HepG2 (cell line): ENCODE data around the gene STX4. TPM values are rescaled to one million over a fixed set of nuclear protein-coding genes. Genes with fewer than 3 reads are reported as not detected.
A peak's percentile ranks its signal among the peaks of the same experiment; 100 is the strongest.

ENCODE experiments used
- KAT8 ChIP-seq: IDR thresholded peaks from 2 replicates; pipeline ENCODE4 v1.6.1; 2016; ENCODE audit warnings: missing genetic modification reagents, missing compliant biosample characterization
- KLF13 ChIP-seq: sonication (generic); formaldehyde crosslinking; IDR thresholded peaks from 2 replicates; pipeline ENCODE4 v1.4.0; 2020; ENCODE audit warnings: mild to moderate bottlenecking, missing genetic modification reagents
- NCOR1 ChIP-seq: fragments of 200-600 bp; sonication (generic); IDR thresholded peaks from 2 replicates; pipeline ENCODE4 v1.7.0; 2017; ENCODE audit warnings: antibody characterized with exemption, low read length, borderline replicate concordance
- NONO ChIP-seq, 2 experiments: fragments of 450-650 bp in 1 of 2; sonication (generic) in 1 of 2; formaldehyde crosslinking in 1 of 2; IDR thresholded peaks in 1 of 2; conservative IDR thresholded peaks in 1 of 2; 2 replicates each; pipeline versions ENCODE4 v1.6.1 to v1.8.0; 2017 to 2022; ENCODE audit warnings: mild to moderate bottlenecking in 1 of 2, missing genetic modification reagents in 1 of 2, moderate library complexity in 1 of 2
- SRF ChIP-seq: IDR thresholded peaks from 2 replicates; pipeline ENCODE4 v1.6.1; 2011; ENCODE audit warnings: mild to moderate bottlenecking, low read depth, low read length, moderate library complexity
- ZMYM4 ChIP-seq: sonication (generic); formaldehyde crosslinking; IDR thresholded peaks from 2 replicates; pipeline ENCODE4 v1.8.1; 2023; ENCODE audit warnings: mild to moderate bottlenecking, missing genetic modification reagents
- ZNF20 ChIP-seq: sonication (generic); formaldehyde crosslinking; IDR thresholded peaks from 2 replicates; pipeline ENCODE4 v1.4.0; 2020; ENCODE audit warnings: mild to moderate bottlenecking, moderate library complexity, missing genetic modification reagents
- ZNF24 ChIP-seq: fragments of 450-650 bp; IDR thresholded peaks from 2 replicates; pipeline ENCODE4 v1.6.1; 2017; ENCODE audit warnings: antibody characterized with exemption, mild to moderate bottlenecking
- ZNF382 ChIP-seq: sonication (generic); formaldehyde crosslinking; IDR thresholded peaks from 2 replicates; pipeline ENCODE4 v1.5.0; 2020; ENCODE audit warnings: missing genetic modification reagents, mild to moderate bottlenecking, borderline replicate concordance
- ZNF530 ChIP-seq: sonication (generic); formaldehyde crosslinking; IDR thresholded peaks from 2 replicates; pipeline ENCODE4 v1.5.0; 2020; ENCODE audit warnings: low read depth, mild to moderate bottlenecking, missing genetic modification reagents
- polyA plus RNA-seq, 8 experiments: library from polyadenylated mRNA; depleted of rRNA in 3 of 8; stranded (reverse) in 7 of 8; unstranded in 1 of 8; fragments of >200 nt; fragmentation: Illumina TruSeq in 4 of 8; extraction: Trizol in 4 of 8; gene quantifications; 2 replicates each; pipeline versions ENCODE4 v1.2.1 to v1.2.3, GENCODE V29; 2011 to 2016; ENCODE audit warnings: low read depth in 4 of 8, missing spikeins in 1 of 8, mixed read lengths in 1 of 8; ENCODE audit not compliant: insufficient read depth in 1 of 8
- total RNA-seq, 5 experiments: library from RNA; depleted of rRNA; stranded (reverse); fragments of >200 nt; fragmentation: Illumina TruSeq; extraction: Trizol; gene quantifications; 2 replicates each; pipeline ENCODE4 v1.2.3, GENCODE V29; 2016; ENCODE audit warnings: low read depth in 1 of 5
- TF ChIP-seq, protein P1 (sequence below): sonication (generic); formaldehyde crosslinking; IDR thresholded peaks from 2 replicates; pipeline ENCODE4 v1.4.0; 2020; ENCODE audit warnings: missing genetic modification reagents
- TF ChIP-seq, protein P2 (sequence below): sonication (generic); formaldehyde crosslinking; IDR thresholded peaks from 2 replicates; pipeline ENCODE4 v1.4.0; 2020; ENCODE audit warnings: missing genetic modification reagents, mild to moderate bottlenecking, borderline replicate concordance
- TF ChIP-seq, protein P3 (sequence below): sonication (generic); formaldehyde crosslinking; IDR thresholded peaks from 2 replicates; pipeline ENCODE4 v1.5.0; 2020; ENCODE audit warnings: missing genetic modification reagents, mild to moderate bottlenecking, borderline replicate concordance
- TF ChIP-seq, protein P4 (sequence below): sonication (generic); formaldehyde crosslinking; IDR thresholded peaks from 2 replicates; pipeline ENCODE4 v1.5.0; 2020; ENCODE audit warnings: mild to moderate bottlenecking, missing genetic modification reagents, borderline replicate concordance
- TF ChIP-seq, protein P5 (sequence below): sonication (generic); formaldehyde crosslinking; IDR thresholded peaks from 2 replicates; pipeline ENCODE4 v1.4.0; 2020; ENCODE audit warnings: missing genetic modification reagents
- TF ChIP-seq, protein P6 (sequence below): sonication (generic); formaldehyde crosslinking; IDR thresholded peaks from 2 replicates; pipeline ENCODE4 v1.8.0; 2022; ENCODE audit warnings: mild to moderate bottlenecking, missing genetic modification reagents, moderate library complexity

Gene STX4
- total and polyA plus RNA-seq, 2 of the 13 experiments (the other 11 are each of a cell fraction or from before 2014, with no cell fraction given), result 29.2 to 34.6 TPM

DNA sequence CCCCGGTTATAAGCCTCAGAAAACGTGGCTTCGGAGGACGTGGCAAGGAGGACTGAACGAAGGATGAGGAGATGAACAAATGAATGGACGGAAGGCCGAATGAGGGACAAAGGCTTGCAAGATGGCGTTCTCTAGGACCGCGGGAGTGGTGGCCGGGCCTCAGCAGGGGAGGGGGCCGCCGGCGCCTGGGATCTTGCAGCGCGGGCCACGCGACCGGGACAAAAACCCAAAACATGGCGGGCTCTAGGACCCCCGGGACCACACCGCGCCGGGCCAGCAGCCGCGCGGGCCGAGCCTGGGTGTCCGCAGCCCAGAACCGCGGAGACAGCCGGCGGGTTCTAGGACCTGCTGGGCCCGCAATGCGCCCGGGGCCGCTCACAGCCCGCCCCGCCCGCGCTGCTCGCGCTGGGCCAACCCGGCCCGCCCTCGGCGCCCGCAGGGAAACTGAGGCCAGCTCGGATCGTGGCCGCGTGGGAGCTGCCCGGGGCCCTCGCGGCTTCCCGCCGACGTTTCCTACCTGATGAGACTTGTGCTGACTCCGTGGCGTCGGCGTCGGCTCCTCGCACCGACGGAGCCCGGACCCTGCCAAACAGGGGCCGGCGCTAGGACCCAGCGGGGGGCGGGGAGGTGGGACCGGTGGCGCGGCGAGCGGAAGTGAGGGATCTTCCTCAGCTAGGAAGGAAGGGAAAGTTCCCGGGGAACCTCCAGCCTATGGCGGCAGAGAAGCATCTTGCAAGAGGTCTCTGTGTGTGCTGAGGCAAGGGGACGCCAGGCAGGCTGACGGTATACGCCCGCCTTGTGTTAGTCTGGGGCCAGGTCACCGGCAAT, 40.0 kb downstream of the STX4 start (continued):
- TF ChIP-seq, protein P1, sequence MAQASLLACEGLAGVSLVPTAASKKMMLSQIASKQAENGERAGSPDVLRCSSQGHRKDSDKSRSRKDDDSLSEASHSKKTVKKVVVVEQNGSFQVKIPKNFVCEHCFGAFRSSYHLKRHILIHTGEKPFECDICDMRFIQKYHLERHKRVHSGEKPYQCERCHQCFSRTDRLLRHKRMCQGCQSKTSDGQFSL (CRISPR knock-in tag), result peak; percentile 57; the same call in 1 of the 2 replicates
- TF ChIP-seq, protein P2, sequence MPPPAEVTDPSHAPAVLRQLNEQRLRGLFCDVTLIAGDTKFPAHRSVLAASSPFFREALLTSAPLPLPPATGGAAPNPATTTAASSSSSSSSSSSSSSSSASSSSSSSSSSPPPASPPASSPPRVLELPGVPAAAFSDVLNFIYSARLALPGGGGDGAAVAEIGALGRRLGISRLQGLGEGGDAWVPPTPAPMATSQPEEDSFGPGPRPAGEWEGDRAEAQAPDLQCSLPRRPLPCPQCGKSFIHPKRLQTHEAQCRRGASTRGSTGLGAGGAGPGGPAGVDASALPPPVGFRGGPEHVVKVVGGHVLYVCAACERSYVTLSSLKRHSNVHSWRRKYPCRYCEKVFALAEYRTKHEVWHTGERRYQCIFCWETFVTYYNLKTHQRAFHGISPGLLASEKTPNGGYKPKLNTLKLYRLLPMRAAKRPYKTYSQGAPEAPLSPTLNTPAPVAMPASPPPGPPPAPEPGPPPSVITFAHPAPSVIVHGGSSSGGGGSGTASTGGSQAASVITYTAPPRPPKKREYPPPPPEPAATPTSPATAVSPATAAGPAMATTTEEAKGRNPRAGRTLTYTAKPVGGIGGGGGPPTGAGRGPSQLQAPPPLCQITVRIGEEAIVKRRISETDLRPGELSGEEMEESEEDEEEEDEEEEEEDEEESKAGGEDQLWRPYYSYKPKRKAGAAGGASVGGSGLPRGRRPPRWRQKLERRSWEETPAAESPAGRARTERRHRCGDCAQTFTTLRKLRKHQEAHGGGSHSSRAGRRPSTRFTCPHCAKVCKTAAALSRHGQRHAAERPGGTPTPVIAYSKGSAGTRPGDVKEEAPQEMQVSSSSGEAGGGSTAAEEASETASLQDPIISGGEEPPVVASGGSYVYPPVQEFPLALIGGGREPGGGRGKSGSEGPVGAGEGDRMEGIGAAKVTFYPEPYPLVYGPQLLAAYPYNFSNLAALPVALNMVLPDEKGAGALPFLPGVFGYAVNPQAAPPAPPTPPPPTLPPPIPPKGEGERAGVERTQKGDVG (CRISPR knock-in tag), result no peak; the same call in 1 of the 2 replicates
- TF ChIP-seq, protein P3, sequence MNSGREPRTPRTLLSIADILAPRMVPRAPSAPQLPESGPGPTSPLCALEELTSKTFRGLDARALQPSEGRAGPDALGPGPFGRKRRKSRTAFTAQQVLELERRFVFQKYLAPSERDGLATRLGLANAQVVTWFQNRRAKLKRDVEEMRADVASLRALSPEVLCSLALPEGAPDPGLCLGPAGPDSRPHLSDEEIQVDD, result no peak
- TF ChIP-seq NCOR1 (no peak), ZNF382 (CRISPR knock-in tag) (no peak), KLF13 (CRISPR knock-in tag) (0 out of 2 replicates have a peak, but pooled peaks have one; percentile 42), ZNF530 (CRISPR knock-in tag) (no peak), KAT8 (CRISPR knock-in tag) (peak; percentile 43; the same call in 1 of the 2 replicates), NONO (IDR thresholded peaks at IDR 0.05) (no peak), NONO (CRISPR knock-in tag; conservative IDR thresholded peaks at IDR 0.05) (peak; percentile 73), ZNF24 (peak; percentile 93), ZMYM4 (peak; percentile 86), ZNF20 (CRISPR knock-in tag) (no peak; the same call in 1 of the 2 replicates), SRF (0 out of 2 replicates have a peak, but pooled peaks have one; percentile 6)
- TF ChIP-seq, protein P4, sequence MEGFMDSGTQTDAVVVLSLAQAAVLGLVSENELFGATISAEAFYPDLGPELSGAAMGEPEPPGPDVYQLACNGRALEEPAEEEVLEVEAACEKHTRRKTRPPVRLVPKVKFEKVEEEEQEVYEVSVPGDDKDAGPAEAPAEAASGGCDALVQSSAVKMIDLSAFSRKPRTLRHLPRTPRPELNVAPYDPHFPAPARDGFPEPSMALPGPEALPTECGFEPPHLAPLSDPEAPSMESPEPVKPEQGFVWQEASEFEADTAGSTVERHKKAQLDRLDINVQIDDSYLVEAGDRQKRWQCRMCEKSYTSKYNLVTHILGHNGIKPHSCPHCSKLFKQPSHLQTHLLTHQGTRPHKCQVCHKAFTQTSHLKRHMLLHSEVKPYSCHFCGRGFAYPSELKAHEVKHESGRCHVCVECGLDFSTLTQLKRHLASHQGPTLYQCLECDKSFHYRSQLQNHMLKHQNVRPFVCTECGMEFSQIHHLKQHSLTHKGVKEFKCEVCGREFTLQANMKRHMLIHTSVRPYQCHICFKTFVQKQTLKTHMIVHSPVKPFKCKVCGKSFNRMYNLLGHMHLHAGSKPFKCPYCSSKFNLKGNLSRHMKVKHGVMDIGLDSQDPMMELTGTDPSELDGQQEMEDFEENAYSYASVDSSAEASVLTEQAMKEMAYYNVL (CRISPR knock-in tag), result peak; percentile 68; the same call in 1 of the 2 replicates
- TF ChIP-seq, protein P5, sequence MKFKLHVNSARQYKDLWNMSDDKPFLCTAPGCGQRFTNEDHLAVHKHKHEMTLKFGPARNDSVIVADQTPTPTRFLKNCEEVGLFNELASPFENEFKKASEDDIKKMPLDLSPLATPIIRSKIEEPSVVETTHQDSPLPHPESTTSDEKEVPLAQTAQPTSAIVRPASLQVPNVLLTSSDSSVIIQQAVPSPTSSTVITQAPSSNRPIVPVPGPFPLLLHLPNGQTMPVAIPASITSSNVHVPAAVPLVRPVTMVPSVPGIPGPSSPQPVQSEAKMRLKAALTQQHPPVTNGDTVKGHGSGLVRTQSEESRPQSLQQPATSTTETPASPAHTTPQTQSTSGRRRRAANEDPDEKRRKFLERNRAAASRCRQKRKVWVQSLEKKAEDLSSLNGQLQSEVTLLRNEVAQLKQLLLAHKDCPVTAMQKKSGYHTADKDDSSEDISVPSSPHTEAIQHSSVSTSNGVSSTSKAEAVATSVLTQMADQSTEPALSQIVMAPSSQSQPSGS (CRISPR knock-in tag), result no peak
- TF ChIP-seq, protein P6, sequence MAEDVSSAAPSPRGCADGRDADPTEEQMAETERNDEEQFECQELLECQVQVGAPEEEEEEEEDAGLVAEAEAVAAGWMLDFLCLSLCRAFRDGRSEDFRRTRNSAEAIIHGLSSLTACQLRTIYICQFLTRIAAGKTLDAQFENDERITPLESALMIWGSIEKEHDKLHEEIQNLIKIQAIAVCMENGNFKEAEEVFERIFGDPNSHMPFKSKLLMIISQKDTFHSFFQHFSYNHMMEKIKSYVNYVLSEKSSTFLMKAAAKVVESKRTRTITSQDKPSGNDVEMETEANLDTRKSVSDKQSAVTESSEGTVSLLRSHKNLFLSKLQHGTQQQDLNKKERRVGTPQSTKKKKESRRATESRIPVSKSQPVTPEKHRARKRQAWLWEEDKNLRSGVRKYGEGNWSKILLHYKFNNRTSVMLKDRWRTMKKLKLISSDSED (CRISPR knock-in tag), result no peak
